IMR-90 (cell line): ENCODE results near the gene LPCAT2. TPM values are rescaled to one million over a fixed set of nuclear protein-coding genes. Genes with fewer than 3 reads are reported as not detected.

Experiments
- ATAC-seq: fragments of 200-7000 bp; cut with Tn5 transposase; 2 replicates; pipeline ENCODE4 v1.9.1; 2020; ENCODE audit warnings: low read depth, mild to moderate bottlenecking, moderate library complexity
- BruUV-seq: library from RNA; stranded (reverse); fragments of 400-500 nt; replicated peaks from 2 replicates; lab custom pipeline; 2021; lab: Mats Ljungman, UMichigan
- CTCF ChIA-PET: fragments of 300-600 bp; formaldehyde crosslinking; extraction: SDS; loops from one replicate; lab custom pipeline; 2021; ENCODE audit warnings: antibody characterized with exemption; lab: Yijun Ruan, JAX
- POLR2A ChIA-PET: fragments of 300-600 bp; sonication (Branson Sonifier 250); formaldehyde crosslinking; loops from one replicate; lab custom pipeline; 2022; ENCODE audit warnings: antibody characterized with exemption; ENCODE audit not compliant: unreplicated experiment; lab: Charles Lee
- DNase-seq: peaks from one replicate; pipeline ENCODE4 v3.0.0; 2013
- H2AFZ ChIP-seq: replicated peaks from 2 replicates; pipeline ENCODE3; 2013; ENCODE audit warnings: low read length, mild to moderate bottlenecking; ENCODE audit not compliant: poor library complexity
- H2AK5ac ChIP-seq: 2 replicates; pipeline ENCODE4 v1.6.1; 2013; ENCODE audit warnings: low read depth, low read length, inconsistent platforms
- H2AK9ac ChIP-seq: replicated peaks from 2 replicates; pipeline ENCODE3; 2013; ENCODE audit warnings: mild to moderate bottlenecking, low read depth, low read length, moderate library complexity; ENCODE audit not compliant: poor library complexity
- H2BK120ac ChIP-seq: 2 replicates; pipeline ENCODE4 v1.6.1; 2013; ENCODE audit warnings: low read depth, low read length, inconsistent platforms
- H2BK15ac ChIP-seq: 3 replicates; pipeline ENCODE4 v1.6.1; 2013; ENCODE audit warnings: low read depth, low read length, inconsistent platforms
- H2BK20ac ChIP-seq: 2 replicates; pipeline ENCODE4 v1.6.1; 2013; ENCODE audit warnings: low read depth, mild to moderate bottlenecking, inconsistent platforms, low read length, moderate library complexity
- H2BK5ac ChIP-seq: 2 replicates; pipeline ENCODE4 v1.6.1; 2013; ENCODE audit warnings: mild to moderate bottlenecking, low read depth, low read length, inconsistent platforms; ENCODE audit not compliant: poor library complexity, severe bottlenecking
- H3K14ac ChIP-seq: replicated peaks from 2 replicates; pipeline ENCODE4 v1.6.1; 2013; ENCODE audit warnings: low read depth, low read length, inconsistent platforms
- H3K18ac ChIP-seq: 2 replicates; pipeline ENCODE4 v1.6.1; 2013; ENCODE audit warnings: low read depth, low read length, control low read depth
- H3K23ac ChIP-seq: 2 replicates; pipeline ENCODE4 v1.6.1; 2013; ENCODE audit warnings: low read depth, low read length, inconsistent platforms
- H3K27ac ChIP-seq: 2 replicates; pipeline ENCODE4 v1.5.1; 2013; ENCODE audit warnings: mild to moderate bottlenecking, control low read depth, low read length; ENCODE audit not compliant: insufficient read depth
- H3K27me3 ChIP-seq: 2 replicates; pipeline ENCODE4 v1.6.1; 2013; ENCODE audit warnings: low read length; ENCODE audit not compliant: control insufficient read depth, insufficient read depth
- H3K36me3 ChIP-seq: 2 replicates; pipeline ENCODE4 v1.6.1; 2013; ENCODE audit warnings: low read length, mixed read lengths; ENCODE audit not compliant: control insufficient read depth, insufficient read depth
- H3K4ac ChIP-seq: 2 replicates; pipeline ENCODE4 v1.6.1; 2013; ENCODE audit warnings: low read depth, low read length, inconsistent platforms
- H3K4me1 ChIP-seq: 2 replicates; pipeline ENCODE4 v1.6.1; 2013; ENCODE audit warnings: low read length, mixed read lengths; ENCODE audit not compliant: control insufficient read depth, insufficient read depth
- H3K4me2 ChIP-seq: 2 replicates; pipeline ENCODE4 v1.6.1; 2013; ENCODE audit warnings: low read depth, mild to moderate bottlenecking, control low read depth, low read length, moderate library complexity
- H3K4me3 ChIP-seq: 2 replicates; pipeline ENCODE4 v1.5.1; 2013; ENCODE audit warnings: low read depth, mild to moderate bottlenecking, control low read depth, low read length, moderate library complexity; ENCODE audit not compliant: insufficient read depth
- H3K56ac ChIP-seq: 2 replicates; pipeline ENCODE4 v1.6.1; 2013; ENCODE audit warnings: low read length, inconsistent platforms; ENCODE audit not compliant: insufficient read depth; ENCODE audit errors: extremely low read depth
- H3K79me1 ChIP-seq, 2 experiments: 2 replicates each; pipeline ENCODE4 v1.6.1; 2013; ENCODE audit warnings: low read length in 2 of 2, inconsistent platforms in 1 of 2, low read depth in 1 of 2
- H3K9ac ChIP-seq: 2 replicates; pipeline ENCODE4 v1.6.1; 2013; ENCODE audit warnings: low read depth, low read length, control low read depth
- H3K9me1 ChIP-seq: 2 replicates; pipeline ENCODE4 v1.6.1; 2013; ENCODE audit warnings: low read length, inconsistent platforms; ENCODE audit not compliant: insufficient read depth
- H3K9me3 ChIP-seq: 2 replicates; pipeline ENCODE4 v1.6.1; 2013; ENCODE audit warnings: low read length; ENCODE audit not compliant: control insufficient read depth, insufficient read depth
- H4K20me1 ChIP-seq: 2 replicates; pipeline ENCODE4 v1.6.1; 2013; ENCODE audit warnings: low read length, inconsistent platforms; ENCODE audit not compliant: insufficient read depth
- H4K5ac ChIP-seq: 2 replicates; pipeline ENCODE4 v1.6.1; 2013; ENCODE audit warnings: mild to moderate bottlenecking, low read depth, low read length, control low read depth
- H4K8ac ChIP-seq, 2 experiments: 2 replicates each; pipeline ENCODE4 v1.6.1; 2013; ENCODE audit warnings: low read depth in 2 of 2, low read length in 2 of 2, control low read depth in 1 of 2, inconsistent platforms in 1 of 2
- H4K91ac ChIP-seq: 2 replicates; pipeline ENCODE4 v1.6.1; 2013; ENCODE audit warnings: low read depth, low read length, inconsistent platforms; ENCODE audit not compliant: insufficient read depth
- BHLHE40 ChIP-seq: fragments of 150-350 bp; IDR thresholded peaks from 2 replicates; pipeline ENCODE4 v1.6.1; 2016; ENCODE audit warnings: mild to moderate bottlenecking, low read depth, low read length
- CEBPB ChIP-seq: IDR thresholded peaks from 2 replicates; pipeline ENCODE4 v1.6.1; 2012; ENCODE audit warnings: low read depth, low read length, improper control_type of control experiment
- CTCF ChIP-seq: conservative IDR thresholded peaks from 2 replicates; pipeline ENCODE4 v1.5.1; 2012; ENCODE audit warnings: mild to moderate bottlenecking, low read depth, low read length, improper control_type of control experiment
- ELK1 ChIP-seq: fragments of 150-350 bp; IDR thresholded peaks from 2 replicates; pipeline ENCODE4 v1.6.1; 2016; ENCODE audit warnings: low read depth, mild to moderate bottlenecking, low read length, moderate library complexity, borderline replicate concordance
- FOS ChIP-seq: fragments of 150-350 bp; IDR thresholded peaks from 2 replicates; pipeline ENCODE4 v1.6.1; 2016; ENCODE audit warnings: low read depth, low read length
- MXI1 ChIP-seq: IDR thresholded peaks from 2 replicates; pipeline ENCODE4 v1.6.1; 2012; ENCODE audit warnings: low read depth, mild to moderate bottlenecking, low read length, moderate library complexity, borderline replicate concordance
- NFE2L2 ChIP-seq: fragments of 150-350 bp; IDR thresholded peaks from 2 replicates; pipeline ENCODE4 v1.6.1; 2016; ENCODE audit warnings: low read depth, mild to moderate bottlenecking, low read length
- RAD21 ChIP-seq: IDR thresholded peaks from 2 replicates; pipeline ENCODE4 v1.6.1; 2012; ENCODE audit warnings: low read length, improper control_type of control experiment
- RCOR1 ChIP-seq: IDR thresholded peaks from 2 replicates; pipeline ENCODE4 v1.6.1; 2012; ENCODE audit warnings: mild to moderate bottlenecking, low read length, improper control_type of control experiment; ENCODE audit not compliant: insufficient replicate concordance
- SMC3 ChIP-seq: fragments of 150-350 bp; IDR thresholded peaks from 2 replicates; pipeline ENCODE4 v1.6.1; 2016; ENCODE audit warnings: low read depth, mild to moderate bottlenecking, antibody characterized with exemption, low read length, moderate library complexity
- USF2 ChIP-seq: fragments of 150-350 bp; IDR thresholded peaks from 2 replicates; pipeline ENCODE4 v1.6.1; 2017; ENCODE audit warnings: mild to moderate bottlenecking, antibody characterized with exemption, low read length, low read depth
- WGBS, 2 experiments: methylation state at CpG; one replicate each; pipeline versions ENCODE4 v1.1.5 to v1.1.7; 2013; ENCODE audit warnings: missing lambda C conversion rate in 2 of 2; ENCODE audit not compliant: insufficient read length in 1 of 2; ENCODE audit errors: extremely low coverage in 2 of 2; 5-methylcytosine and 5-hydroxymethylcytosine counted together
- dilution Hi-C: fragments of 300-500 bp; cut with HindIII; formaldehyde crosslinking; loops from one replicate; pipeline ENCODE4 v1.14.3; 2018; ENCODE audit warnings: low sequenced_read_pairs; ENCODE audit not compliant: unreplicated experiment
- in situ Hi-C: fragments of 300-500 bp; cut with MboI; formaldehyde crosslinking; loops from 3 replicates; pipeline ENCODE4 v1.14.3; 2019; ENCODE audit warnings: low sequenced_read_pairs, inconsistent platforms, mixed read lengths
- intact Hi-C: fragments of 100-400 bp; cut with micrococcal nuclease; formaldehyde crosslinking; loops from 2 replicates; pipeline ENCODE4 v1.10.0; 2022
- polyA plus RNA-seq, 3 experiments: library from polyadenylated mRNA; depleted of rRNA; stranded (reverse); fragments of >200 nt; gene quantifications; 2 replicates each; pipeline ENCODE4 v1.2.3, GENCODE V29; 2012; ENCODE audit warnings: low replicate concordance in 1 of 3
- total RNA-seq: library from RNA; depleted of rRNA; stranded (reverse); fragments of >200 nt; gene quantifications from 2 replicates; pipeline ENCODE4 v1.2.3, GENCODE V29; 2012

LPCAT2 gene
- total and polyA plus RNA-seq, 2 of the 4 experiments (the other 2 are of a cell fraction) = 8.6 to 8.7 TPM

- H2AFZ ChIP-seq = no peak overlapping the region
- ChIA-PET CTCF (no interaction called here), POLR2A (no interaction called here)
- no peak overlapping the region for H3K4ac ChIP-seq
- H4K20me1 ChIP-seq = no peaks in the 10 kb centered on the region
- intact Hi-C loops = no loop called here
- H3K79me1 ChIP-seq = no peaks in the 10 kb centered on the region
- H2BK20ac ChIP-seq = no peak overlapping the region
- H3K4me2 ChIP-seq = no peak overlapping the region
- H2AK5ac ChIP-seq = no peak overlapping the region
- H3K27ac ChIP-seq = no peak overlapping the region
- ATAC-seq (no peak), DNase-seq (no peak)
- H3K9me3 ChIP-seq = no peaks in the 10 kb centered on the region
- in situ Hi-C loops = no loop called here
- H3K4me1 ChIP-seq = no peaks in the 10 kb centered on the region
- H2AK9ac ChIP-seq = no peak overlapping the region
- no peak overlapping the region for H3K23ac ChIP-seq
- no peak overlapping the region for H3K4me3 ChIP-seq
- BruUV-seq = no TSS peak
- WGBS, 2 experiments = no CpG with 5 or more reads among the region's 2 CpGs
- no peaks in the 10 kb centered on the region for H3K27me3 ChIP-seq
- H3K18ac ChIP-seq = no peak overlapping the region
- no peak overlapping the region for H2BK120ac ChIP-seq
- dilution Hi-C loops = no loop called here
- no peak overlapping the region for H3K56ac ChIP-seq
- no peaks in the 10 kb centered on the region for H3K9me1 ChIP-seq
- no peaks in the 10 kb centered on the region; the same call in 1 of the 2 replicates for H3K36me3 ChIP-seq
- no peak overlapping the region for H4K8ac ChIP-seq
- no peak overlapping the region for H3K14ac ChIP-seq
- H2BK15ac ChIP-seq = no peak overlapping the region
- H2BK5ac ChIP-seq = no peak overlapping the region
- TF ChIP-seq MXI1 (no peak), SMC3 (no peak), USF2 (no peak), NFE2L2 (no peak), CTCF (no peak), ELK1 (no peak), BHLHE40 (no peak), FOS (no peak), RAD21 (no peak), CEBPB (no peak), RCOR1 (no peak)
- H4K91ac ChIP-seq = no peak overlapping the region
- no peak overlapping the region for H4K5ac ChIP-seq
- no peak overlapping the region for H3K9ac ChIP-seq
Measured at GRCh38 chr16:55526441-55526840, 17.6 kb downstream of the LPCAT2 start.
